Esophagus muscularis mucosa (tissue), 3 donors: ENCODE results near the gene CRHR2.

Experiments used
- POLR2AphosphoS5 ChIP-seq, 2 donors: sonication (generic); formaldehyde crosslinking; IDR thresholded peaks; one replicate each; pipeline ENCODE4 v1.6.1; 2017; ENCODE audit warnings: antibody characterized with exemption in 2 of 2
- TF ChIP-seq, protein P1 (sequence below), 3 experiments: fragments of 200-600 bp in 2 of 3; fragments of 450-650 bp in 1 of 3; sonication (generic) in 2 of 3; IDR thresholded peaks; one replicate each; pipeline ENCODE4 v1.5.1; 2017 to 2019; ENCODE audit warnings: antibody characterized with exemption in 3 of 3, mild to moderate bottlenecking in 2 of 3, moderate library complexity in 1 of 3

- TF ChIP-seq, protein P1, sequence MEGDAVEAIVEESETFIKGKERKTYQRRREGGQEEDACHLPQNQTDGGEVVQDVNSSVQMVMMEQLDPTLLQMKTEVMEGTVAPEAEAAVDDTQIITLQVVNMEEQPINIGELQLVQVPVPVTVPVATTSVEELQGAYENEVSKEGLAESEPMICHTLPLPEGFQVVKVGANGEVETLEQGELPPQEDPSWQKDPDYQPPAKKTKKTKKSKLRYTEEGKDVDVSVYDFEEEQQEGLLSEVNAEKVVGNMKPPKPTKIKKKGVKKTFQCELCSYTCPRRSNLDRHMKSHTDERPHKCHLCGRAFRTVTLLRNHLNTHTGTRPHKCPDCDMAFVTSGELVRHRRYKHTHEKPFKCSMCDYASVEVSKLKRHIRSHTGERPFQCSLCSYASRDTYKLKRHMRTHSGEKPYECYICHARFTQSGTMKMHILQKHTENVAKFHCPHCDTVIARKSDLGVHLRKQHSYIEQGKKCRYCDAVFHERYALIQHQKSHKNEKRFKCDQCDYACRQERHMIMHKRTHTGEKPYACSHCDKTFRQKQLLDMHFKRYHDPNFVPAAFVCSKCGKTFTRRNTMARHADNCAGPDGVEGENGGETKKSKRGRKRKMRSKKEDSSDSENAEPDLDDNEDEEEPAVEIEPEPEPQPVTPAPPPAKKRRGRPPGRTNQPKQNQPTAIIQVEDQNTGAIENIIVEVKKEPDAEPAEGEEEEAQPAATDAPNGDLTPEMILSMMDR (IDR thresholded peaks at IDR 0.05), result no peak
- TF ChIP-seq POLR2AphosphoS5 (IDR thresholded peaks at IDR 0.05), result no peak
Observed at GRCh38 chr7:30679664-30680063, 2.6 kb downstream of the CRHR2 start.
